H7 (cell line): ENCODE results near the gene ADCY5. TPM values are rescaled to one million over a fixed set of nuclear protein-coding genes. Genes with fewer than 3 reads are reported as not detected.

ENCODE experiments used
- DNase-seq: peaks from one replicate; pipeline ENCODE4 v3.0.0; 2012
- H3K27me3 ChIP-seq: 2 replicates; pipeline ENCODE4 v1.6.0; 2011; ENCODE audit warnings: mild to moderate bottlenecking, low read length; ENCODE audit not compliant: control insufficient read depth, insufficient read depth
- H3K36me3 ChIP-seq: replicated peaks from 2 replicates; pipeline ENCODE4 v1.5.1; 2011; ENCODE audit warnings: low read length; ENCODE audit not compliant: control insufficient read depth, insufficient read depth
- H3K4me3 ChIP-seq: 2 replicates; pipeline ENCODE4 v1.5.1; 2011; ENCODE audit warnings: low read depth, mild to moderate bottlenecking, control low read depth, low read length, moderate library complexity; ENCODE audit not compliant: insufficient read depth
- total RNA-seq: library from RNA; depleted of rRNA; stranded (reverse); fragments of >200 nt; shearing (Covaris generic); gene quantifications from 2 replicates; pipeline ENCODE4 v1.2.3, GENCODE V29; 2014

ADCY5 gene
- total RNA-seq, 1 experiment from 2014 or later = 2.4 TPM

DNA sequence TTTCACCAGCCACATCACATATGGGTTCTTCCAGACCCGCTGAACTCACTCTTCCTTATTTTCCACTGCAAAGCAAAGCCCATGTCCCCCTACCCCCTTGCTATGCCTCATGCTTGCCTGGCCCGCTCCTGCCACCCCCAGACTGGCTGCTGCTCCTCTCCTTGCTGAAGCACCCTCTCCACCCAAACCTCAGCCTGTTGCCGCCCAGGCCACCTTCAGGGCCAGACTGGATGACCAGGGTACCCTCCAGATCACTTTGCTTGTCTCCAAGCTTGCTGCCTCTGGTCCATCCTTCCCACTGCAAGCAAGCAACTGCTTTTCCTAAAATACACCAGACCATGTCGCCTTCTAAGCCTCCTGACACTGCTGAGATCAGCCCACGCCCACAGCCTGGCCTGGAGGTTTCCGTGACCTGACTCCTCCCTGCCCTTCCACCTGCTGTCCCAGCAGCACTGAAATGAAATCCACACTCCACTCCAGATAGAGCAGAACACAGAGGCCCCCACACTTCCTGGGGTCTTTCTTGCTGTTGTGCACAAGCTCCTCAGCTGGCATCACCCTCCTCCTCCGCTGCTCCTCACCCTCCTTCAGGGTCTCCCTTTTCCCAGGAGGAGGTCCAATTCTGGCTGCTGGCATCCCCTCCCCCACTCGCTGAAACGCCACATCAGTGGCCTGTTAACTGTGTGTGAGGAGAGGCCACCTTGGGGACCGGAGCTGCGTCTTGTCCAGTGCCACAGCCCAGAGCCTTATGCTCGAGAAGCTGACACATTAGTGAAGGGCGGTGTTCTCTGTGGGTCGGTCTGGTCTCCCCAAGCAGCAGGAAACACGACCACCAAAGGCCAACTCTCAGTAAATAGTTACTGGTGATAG lies 99.1 kb downstream of the ADCY5 start:
- Histone ChIP-seq H3K27me3 (no peaks in the 10 kb centered on the region), H3K36me3 (no peaks in the 10 kb centered on the region), H3K4me3 (no peak overlapping the region)
- DNase-seq = no peak

DNA sequence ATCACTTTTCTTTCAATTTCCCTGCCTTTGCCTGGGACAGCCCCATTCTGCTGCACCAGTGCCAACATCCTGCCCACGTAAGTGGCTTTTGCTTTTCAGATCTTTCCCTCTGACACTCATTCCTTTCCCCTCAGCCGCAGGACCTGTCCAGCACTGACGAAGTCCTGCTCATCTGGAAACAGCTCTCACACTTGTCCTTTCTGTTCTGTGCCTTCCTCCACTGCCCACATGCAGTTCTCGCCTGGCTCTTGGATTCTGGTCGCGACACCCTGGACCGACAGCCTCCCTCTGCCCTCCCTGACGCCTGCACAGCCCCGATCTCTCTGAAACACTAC lies 99.7 kb downstream of the ADCY5 start:
- Histone ChIP-seq H3K4me3 (no peak overlapping the region), H3K36me3 (no peaks in the 10 kb centered on the region), H3K27me3 (no peaks in the 10 kb centered on the region)
- DNase-seq = no peak

DNA sequence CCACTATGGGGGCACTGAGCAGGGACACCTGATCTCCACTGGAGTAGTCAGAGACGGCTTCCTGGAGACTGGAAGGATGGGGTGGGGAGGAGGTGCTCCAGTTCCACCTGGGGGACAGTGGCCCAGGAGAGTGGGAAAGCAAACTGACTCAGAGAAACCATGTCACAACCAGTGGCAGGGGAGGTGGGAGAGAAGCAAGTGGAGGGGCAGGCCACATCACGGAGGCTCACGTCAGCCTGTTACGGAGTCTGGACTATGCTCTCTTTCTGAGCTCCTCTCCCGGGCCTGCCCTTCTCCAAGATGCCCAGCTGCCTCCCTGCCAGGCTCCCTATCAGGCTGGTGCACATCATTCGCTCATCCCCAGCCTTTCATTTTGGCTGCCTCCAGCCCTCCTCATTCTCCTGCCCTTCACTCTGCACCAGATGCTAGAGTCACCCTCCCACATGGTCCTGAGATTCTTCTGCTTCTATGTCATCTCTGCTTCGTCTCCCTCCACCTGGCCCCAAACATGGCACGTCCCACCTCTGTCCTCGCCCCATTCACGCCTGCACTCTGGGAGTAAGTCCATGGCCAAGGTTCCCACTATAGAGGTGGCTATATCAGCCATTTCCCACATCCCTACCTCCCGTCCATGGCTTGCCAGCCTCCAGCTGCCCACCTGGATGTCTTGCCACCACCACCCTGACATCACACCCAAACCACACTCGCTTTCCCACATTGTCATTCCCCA lies 100.3 kb downstream of the ADCY5 start:
- H3K4me3 ChIP-seq = no peak overlapping the region
- no peak for DNase-seq
- no peaks in the 10 kb centered on the region for H3K27me3 ChIP-seq
- no peaks in the 10 kb centered on the region for H3K36me3 ChIP-seq

GRCh38 chr3:123347691-123348264 lies 101.1 kb downstream of the ADCY5 start:
- H3K27me3 ChIP-seq = no peaks in the 10 kb centered on the region
- no peak overlapping the region for H3K4me3 ChIP-seq
- DNase-seq = no peak
- no peaks in the 10 kb centered on the region for H3K36me3 ChIP-seq

GRCh38 chr3:123347205-123347604 lies 101.7 kb downstream of the ADCY5 start:
- Histone ChIP-seq H3K27me3 (no peaks in the 10 kb centered on the region), H3K4me3 (no peak overlapping the region), H3K36me3 (no peaks in the 10 kb centered on the region)
- no peak for DNase-seq

DNA sequence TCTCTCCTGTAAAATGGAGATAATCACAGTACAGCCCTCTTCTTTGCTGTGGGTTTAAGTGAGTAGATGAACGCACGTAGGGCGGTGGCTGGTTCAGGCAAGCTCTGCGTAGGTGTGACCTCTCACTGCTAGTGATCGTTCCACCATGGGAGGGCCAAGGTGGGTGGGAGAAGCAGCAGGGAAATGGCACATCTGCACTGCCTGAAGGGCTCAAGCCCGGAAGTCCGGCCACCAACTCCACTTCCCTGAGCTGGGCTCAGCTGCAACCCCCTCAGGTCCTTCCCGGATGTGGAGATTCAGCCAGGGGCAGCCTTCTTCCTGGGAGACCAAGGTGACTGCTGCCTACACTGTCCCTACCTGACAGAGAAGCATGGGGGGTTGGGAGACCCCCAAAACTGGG lies 102.9 kb downstream of the ADCY5 start:
- Histone ChIP-seq H3K27me3 (no peaks in the 10 kb centered on the region), H3K4me3 (no peak overlapping the region), H3K36me3 (no peaks in the 10 kb centered on the region)
- DNase-seq = no peak

- H3K4me3 ChIP-seq = no peak overlapping the region
- H3K27me3 ChIP-seq = no peaks in the 10 kb centered on the region
- no peaks in the 10 kb centered on the region for H3K36me3 ChIP-seq
- DNase-seq = no peak
Observed at GRCh38 chr3:123344907-123345594, 103.8 kb downstream of the ADCY5 start.

DNA sequence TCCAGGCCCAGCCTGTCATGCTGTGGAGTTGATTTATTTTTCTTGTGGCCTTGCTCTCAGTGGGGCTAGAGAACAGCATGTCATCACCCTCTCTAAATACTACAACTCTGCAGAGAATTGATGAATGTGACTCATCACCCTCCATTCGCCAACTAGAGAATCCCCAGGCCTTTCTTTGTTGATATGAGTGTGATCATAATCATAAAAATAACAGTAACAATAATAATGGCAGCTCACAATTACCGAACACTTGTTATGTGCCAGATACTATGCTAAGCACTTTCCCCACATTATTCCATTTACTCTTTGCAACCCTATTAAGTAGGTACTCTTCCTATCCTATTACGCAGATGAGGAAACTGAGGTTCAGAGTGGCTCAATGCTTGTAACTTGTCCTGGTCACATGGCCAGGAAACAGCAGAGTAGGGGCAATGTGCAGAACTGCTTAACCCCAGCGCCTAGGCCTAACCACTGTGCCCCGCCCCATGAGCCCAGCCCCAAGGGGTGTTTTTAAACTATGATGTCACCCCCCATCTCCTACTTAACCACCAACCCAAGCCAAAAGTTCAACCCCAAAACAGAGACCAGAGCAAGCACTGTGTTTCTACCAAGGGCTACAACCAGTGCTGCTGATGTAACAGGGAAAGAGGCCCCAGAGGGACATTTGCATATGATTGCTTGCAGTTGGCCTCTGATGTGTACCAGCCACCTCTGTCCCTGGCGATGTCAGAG lies 104.5 kb downstream of the ADCY5 start:
- Histone ChIP-seq H3K36me3 (no peaks in the 10 kb centered on the region), H3K4me3 (no peak overlapping the region), H3K27me3 (no peaks in the 10 kb centered on the region)
- DNase-seq = peak; percentile 73

- no peak for DNase-seq
- Histone ChIP-seq H3K4me3 (no peak overlapping the region), H3K27me3 (no peaks in the 10 kb centered on the region), H3K36me3 (no peaks in the 10 kb centered on the region)
Observed at GRCh38 chr3:123343296-123344174, 105.4 kb downstream of the ADCY5 start.

DNA sequence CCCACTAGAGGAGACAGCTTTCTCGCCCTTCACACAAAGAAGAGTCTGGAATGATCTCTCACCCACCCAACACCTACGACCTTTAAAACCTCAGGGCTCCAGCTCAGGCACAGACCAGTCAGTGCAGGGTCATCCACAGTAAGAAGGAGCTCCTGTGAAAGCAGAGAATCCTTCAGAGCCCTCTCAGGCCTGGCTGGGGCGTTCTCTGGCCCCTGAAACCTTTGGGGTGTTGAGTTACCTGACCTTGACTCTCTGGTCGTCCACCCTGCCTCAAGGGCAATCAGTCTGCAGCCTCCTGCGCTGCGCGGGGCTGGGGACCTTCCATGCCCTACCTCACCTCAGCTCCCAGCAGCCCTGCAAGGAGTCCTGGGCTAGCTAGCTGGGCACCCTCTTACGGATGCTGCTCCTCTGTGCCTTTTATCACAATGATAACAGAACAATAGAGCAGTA lies 106.2 kb downstream of the ADCY5 start:
- Histone ChIP-seq H3K4me3 (no peak overlapping the region), H3K27me3 (no peaks in the 10 kb centered on the region), H3K36me3 (no peaks in the 10 kb centered on the region)
- DNase-seq = no peak

GRCh38 chr3:123341871-123342630 lies 106.8 kb downstream of the ADCY5 start:
- Histone ChIP-seq H3K4me3 (no peak overlapping the region), H3K27me3 (no peaks in the 10 kb centered on the region), H3K36me3 (no peaks in the 10 kb centered on the region)
- no peak for DNase-seq

GRCh38 chr3:123340336-123340735 lies 108.6 kb downstream of the ADCY5 start:
- no peak for DNase-seq
- Histone ChIP-seq H3K27me3 (no peaks in the 10 kb centered on the region), H3K4me3 (no peak overlapping the region), H3K36me3 (no peaks in the 10 kb centered on the region)

GRCh38 chr3:123339302-123339701 lies 109.6 kb downstream of the ADCY5 start:
- Histone ChIP-seq H3K36me3 (no peaks in the 10 kb centered on the region), H3K4me3 (no peak overlapping the region), H3K27me3 (no peaks in the 10 kb centered on the region)
- DNase-seq = no peak
